K562 (cell line): ENCODE measurements around the gene HPDL. TPM values are rescaled to one million over a fixed set of nuclear protein-coding genes. Genes with fewer than 3 reads are reported as not detected.

ENCODE experiments used
- ARID2 ChIP-seq: fragments of 450-650 bp; IDR thresholded peaks from 2 replicates; pipeline ENCODE4 v1.6.1; 2017; ENCODE audit warnings: antibody characterized with exemption, mild to moderate bottlenecking
- BRD4 ChIP-seq: fragments of 200-600 bp; sonication (generic); IDR thresholded peaks from 2 replicates; pipeline ENCODE4 v1.6.1; 2017; ENCODE audit warnings: inconsistent platforms
- HNRNPUL1 ChIP-seq: fragments of 200-400 bp; formaldehyde crosslinking; IDR thresholded peaks from 2 replicates; pipeline ENCODE4 v1.6.1; 2017; ENCODE audit warnings: low read length
- MEIS2 ChIP-seq: fragments of 450-650 bp; IDR thresholded peaks from 2 replicates; pipeline ENCODE4 v1.6.1; 2014; ENCODE audit warnings: mild to moderate bottlenecking; ENCODE audit not compliant: partially characterized antibody
- NUFIP1 ChIP-seq: fragments of 450-650 bp; IDR thresholded peaks from 2 replicates; pipeline ENCODE4 v1.6.1; 2018; ENCODE audit not compliant: partially characterized antibody
- RBFOX2 ChIP-seq: fragments of 200-400 bp; formaldehyde crosslinking; IDR thresholded peaks from 2 replicates; pipeline ENCODE4 v1.6.1; 2017; ENCODE audit warnings: low read depth, mild to moderate bottlenecking, low read length, moderate library complexity
- RBM25 ChIP-seq: fragments of 200-400 bp; formaldehyde crosslinking; IDR thresholded peaks from 2 replicates; pipeline ENCODE4 v1.6.1; 2018; ENCODE audit warnings: low read length, low read depth, moderate library complexity; ENCODE audit not compliant: severe bottlenecking
- SOX6 ChIP-seq: fragments of 450-650 bp; IDR thresholded peaks from 2 replicates; pipeline ENCODE4 v1.6.1; 2014; ENCODE audit warnings: mild to moderate bottlenecking
- TEAD1 ChIP-seq, 2 experiments: fragments of 450-650 bp in 1 of 2; sonication (generic) in 1 of 2; formaldehyde crosslinking; IDR thresholded peaks; 2 replicates each; pipeline versions ENCODE4 v1.4.0 to v1.8.0; 2020 to 2022; ENCODE audit warnings: mild to moderate bottlenecking in 2 of 2, missing genetic modification reagents in 1 of 2
- TGIF2 ChIP-seq: sonication (generic); formaldehyde crosslinking; IDR thresholded peaks from 2 replicates; pipeline ENCODE4 v1.8.1; 2022; ENCODE audit warnings: mild to moderate bottlenecking, missing genetic modification reagents, moderate library complexity
- U2AF2 ChIP-seq: fragments of 200-400 bp; formaldehyde crosslinking; optimal IDR thresholded peaks from 2 replicates; pipeline ENCODE3; 2017; ENCODE audit warnings: low read depth, mild to moderate bottlenecking, low read length
- ZFP30 ChIP-seq: fragments of 250-450 bp; sonication (Bioruptor Pico); IDR thresholded peaks from 2 replicates; pipeline ENCODE4 v1.8.0; 2022; ENCODE audit warnings: moderate library complexity, mild to moderate bottlenecking, inconsistent platforms, borderline replicate concordance
- ZFPM2 ChIP-seq: fragments of 250-450 bp; sonication (Bioruptor Pico); IDR thresholded peaks from 2 replicates; pipeline ENCODE4 v1.5.1; 2022; ENCODE audit warnings: mild to moderate bottlenecking
- ZNF695 ChIP-seq: fragments of 450-650 bp; formaldehyde crosslinking; IDR thresholded peaks from 2 replicates; pipeline ENCODE4 v1.4.0; 2020; ENCODE audit warnings: mild to moderate bottlenecking, moderate library complexity
- ZNF699 ChIP-seq: fragments of 250-450 bp; sonication (Bioruptor Pico); IDR thresholded peaks from 2 replicates; pipeline ENCODE4 v1.8.0; 2021; ENCODE audit warnings: mild to moderate bottlenecking, moderate library complexity; ENCODE audit not compliant: insufficient replicate concordance
- polyA plus RNA-seq, 8 experiments: library from polyadenylated mRNA; depleted of rRNA in 4 of 8; stranded (reverse) in 5 of 8; unstranded in 3 of 8; fragments of >200 nt; fragmentation: Nextera tagmentation in 2 of 8; fragmentation: Illumina TruSeq in 1 of 8; extraction: Ambion mirVana in 2 of 8; extraction: Trizol in 1 of 8; gene quantifications; 2 replicates each; pipeline versions ENCODE4 v1.2.1 to v1.2.3, GENCODE V29; 2011 to 2014; ENCODE audit warnings: inconsistent platforms in 1 of 8, missing spikeins in 1 of 8
- total RNA-seq, 7 experiments: library from RNA; depleted of rRNA in 6 of 7; stranded (reverse); fragments of >200 nt in 6 of 7; fragmentation: Illumina TruSeq in 2 of 7; extraction: Trizol in 2 of 7; gene quantifications; 2 replicates each; pipeline versions ENCODE4 v1.2.1 to v1.2.3, GENCODE V29; 2011 to 2021; ENCODE audit warnings: low replicate concordance in 1 of 7
- TF ChIP-seq, protein P1 (sequence below): fragments of 450-650 bp; formaldehyde crosslinking; IDR thresholded peaks from 2 replicates; pipeline ENCODE4 v1.4.0; 2020; ENCODE audit warnings: mild to moderate bottlenecking, mixed read lengths
- TF ChIP-seq, protein P2 (sequence below): fragments of 450-650 bp; IDR thresholded peaks from 2 replicates; pipeline ENCODE4 v1.6.1; 2016; ENCODE audit warnings: mild to moderate bottlenecking
- TF ChIP-seq, protein P3 (sequence below): fragments of 250-450 bp; sonication (Bioruptor Pico); IDR thresholded peaks from 2 replicates; pipeline ENCODE4 v1.4.0; 2020; ENCODE audit warnings: mild to moderate bottlenecking

HPDL gene
- total and polyA plus RNA-seq, 9 of the 15 experiments (the other 6 are each of a cell fraction or from before 2014, with no cell fraction given): not detected

DNA sequence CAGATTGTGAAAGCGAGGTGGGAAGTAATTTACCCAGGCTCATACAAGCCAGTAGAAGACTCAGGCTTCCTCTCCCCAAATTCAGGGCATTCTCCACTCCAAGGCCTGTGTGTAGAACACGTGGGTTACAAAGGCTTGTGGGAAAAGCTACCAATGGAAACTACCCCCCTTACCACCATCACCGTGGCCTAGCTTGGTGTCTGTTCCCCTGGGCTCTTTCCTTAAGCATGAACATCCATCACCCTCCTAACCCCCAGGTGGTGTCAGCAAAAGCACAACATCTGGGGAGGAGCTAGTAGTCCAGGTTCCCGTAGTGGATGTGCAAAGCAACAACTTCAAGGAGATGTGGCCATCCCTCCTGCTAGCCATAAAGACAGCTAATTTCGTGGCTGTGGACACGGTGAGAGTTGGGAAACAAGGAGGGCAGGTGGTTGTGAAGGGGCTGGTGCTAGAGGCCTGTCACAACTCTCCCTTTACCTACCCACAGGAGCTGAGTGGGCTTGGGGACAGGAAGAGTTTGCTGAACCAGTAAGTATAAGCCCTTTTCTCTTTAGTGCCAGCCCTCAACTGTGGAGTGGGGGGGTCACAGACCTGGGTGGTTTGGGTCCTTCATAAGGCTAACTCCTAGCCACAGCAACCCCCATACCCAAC lies 14.2 kb downstream of the HPDL start (continued):
- TF ChIP-seq, protein P1, sequence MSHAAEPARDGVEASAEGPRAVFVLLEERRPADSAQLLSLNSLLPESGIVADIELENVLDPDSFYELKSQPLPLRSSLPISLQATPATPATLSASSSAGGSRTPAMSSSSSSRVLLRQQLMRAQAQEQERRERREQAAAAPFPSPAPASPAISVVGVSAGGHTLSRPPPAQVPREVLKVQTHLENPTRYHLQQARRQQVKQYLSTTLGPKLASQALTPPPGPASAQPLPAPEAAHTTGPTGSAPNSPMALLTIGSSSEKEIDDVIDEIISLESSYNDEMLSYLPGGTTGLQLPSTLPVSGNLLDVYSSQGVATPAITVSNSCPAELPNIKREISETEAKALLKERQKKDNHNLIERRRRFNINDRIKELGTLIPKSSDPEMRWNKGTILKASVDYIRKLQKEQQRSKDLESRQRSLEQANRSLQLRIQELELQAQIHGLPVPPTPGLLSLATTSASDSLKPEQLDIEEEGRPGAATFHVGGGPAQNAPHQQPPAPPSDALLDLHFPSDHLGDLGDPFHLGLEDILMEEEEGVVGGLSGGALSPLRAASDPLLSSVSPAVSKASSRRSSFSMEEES (CRISPR knock-in tag): no peak
- TF ChIP-seq ZNF695 (no peak), TEAD1 (CRISPR knock-in tag; IDR thresholded peaks at IDR 0.05) (no peak), HNRNPUL1 (no peak), ZFPM2 (CRISPR knock-in tag) (no peak), BRD4 (no peak), RBM25 (no peak), NUFIP1 (no peak), RBFOX2 (no peak), TGIF2 (CRISPR knock-in tag) (no peak), ZFP30 (no peak), ARID2 (no peak), ZNF699 (CRISPR knock-in tag) (no peak), SOX6 (no peak), MEIS2 (peak; percentile 47), U2AF2 (no peak)
- TF ChIP-seq, protein P2, sequence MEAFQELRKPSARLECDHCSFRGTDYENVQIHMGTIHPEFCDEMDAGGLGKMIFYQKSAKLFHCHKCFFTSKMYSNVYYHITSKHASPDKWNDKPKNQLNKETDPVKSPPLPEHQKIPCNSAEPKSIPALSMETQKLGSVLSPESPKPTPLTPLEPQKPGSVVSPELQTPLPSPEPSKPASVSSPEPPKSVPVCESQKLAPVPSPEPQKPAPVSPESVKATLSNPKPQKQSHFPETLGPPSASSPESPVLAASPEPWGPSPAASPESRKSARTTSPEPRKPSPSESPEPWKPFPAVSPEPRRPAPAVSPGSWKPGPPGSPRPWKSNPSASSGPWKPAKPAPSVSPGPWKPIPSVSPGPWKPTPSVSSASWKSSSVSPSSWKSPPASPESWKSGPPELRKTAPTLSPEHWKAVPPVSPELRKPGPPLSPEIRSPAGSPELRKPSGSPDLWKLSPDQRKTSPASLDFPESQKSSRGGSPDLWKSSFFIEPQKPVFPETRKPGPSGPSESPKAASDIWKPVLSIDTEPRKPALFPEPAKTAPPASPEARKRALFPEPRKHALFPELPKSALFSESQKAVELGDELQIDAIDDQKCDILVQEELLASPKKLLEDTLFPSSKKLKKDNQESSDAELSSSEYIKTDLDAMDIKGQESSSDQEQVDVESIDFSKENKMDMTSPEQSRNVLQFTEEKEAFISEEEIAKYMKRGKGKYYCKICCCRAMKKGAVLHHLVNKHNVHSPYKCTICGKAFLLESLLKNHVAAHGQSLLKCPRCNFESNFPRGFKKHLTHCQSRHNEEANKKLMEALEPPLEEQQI: no peak
- TF ChIP-seq, protein P3, sequence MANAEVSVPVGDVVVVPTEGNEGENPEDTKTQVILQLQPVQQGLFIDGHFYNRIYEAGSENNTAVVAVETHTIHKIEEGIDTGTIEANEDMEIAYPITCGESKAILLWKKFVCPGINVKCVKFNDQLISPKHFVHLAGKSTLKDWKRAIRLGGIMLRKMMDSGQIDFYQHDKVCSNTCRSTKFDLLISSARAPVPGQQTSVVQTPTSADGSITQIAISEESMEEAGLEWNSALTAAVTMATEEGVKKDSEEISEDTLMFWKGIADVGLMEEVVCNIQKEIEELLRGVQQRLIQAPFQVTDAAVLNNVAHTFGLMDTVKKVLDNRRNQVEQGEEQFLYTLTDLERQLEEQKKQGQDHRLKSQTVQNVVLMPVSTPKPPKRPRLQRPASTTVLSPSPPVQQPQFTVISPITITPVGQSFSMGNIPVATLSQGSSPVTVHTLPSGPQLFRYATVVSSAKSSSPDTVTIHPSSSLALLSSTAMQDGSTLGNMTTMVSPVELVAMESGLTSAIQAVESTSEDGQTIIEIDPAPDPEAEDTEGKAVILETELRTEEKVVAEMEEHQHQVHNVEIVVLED (CRISPR knock-in tag): no peak
